ENCODE data around the gene RFFL.

The RFFL gene

DNA sequence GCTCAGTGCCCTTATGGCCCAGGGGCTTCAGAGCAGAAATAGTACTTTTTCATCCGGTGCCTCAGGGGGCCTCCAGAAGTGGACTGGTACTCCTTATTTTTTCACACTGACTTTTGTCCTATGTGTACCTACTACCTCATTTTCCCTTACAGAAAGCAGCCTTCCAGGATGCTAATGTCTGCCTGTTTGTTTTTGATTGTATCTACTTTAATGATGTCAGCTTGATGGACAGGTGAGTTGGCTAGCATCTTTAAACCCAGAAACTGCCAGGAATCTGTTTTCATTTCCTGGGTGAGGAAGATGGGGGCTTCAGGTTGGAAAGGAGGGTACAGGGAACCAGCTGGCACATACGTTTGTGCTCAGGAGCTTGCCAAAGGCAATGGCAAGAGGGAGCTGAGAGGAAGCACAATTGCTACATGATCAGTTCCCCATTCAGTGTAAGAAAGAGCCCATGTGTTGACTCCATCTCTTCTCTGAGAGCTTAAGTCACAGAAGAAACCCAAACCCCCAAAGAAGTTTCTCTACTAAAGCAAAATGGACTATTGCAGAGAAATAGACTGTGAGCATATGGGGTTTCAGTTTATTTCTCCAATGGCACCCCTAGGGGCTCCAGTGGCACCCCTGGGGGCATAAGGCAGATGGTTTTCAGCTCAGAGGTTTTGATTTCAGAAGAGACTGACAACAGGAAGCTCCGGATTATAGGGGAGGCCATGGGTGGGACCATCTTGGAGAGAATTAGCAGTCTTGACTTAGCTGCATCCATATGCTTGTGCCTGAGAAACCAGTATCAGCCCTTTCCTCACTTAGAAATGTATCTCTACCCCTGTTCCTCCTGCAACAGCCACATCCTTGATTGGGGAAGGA, 66.9 kb downstream of the RFFL start:
- H3K4me1 ChIP-seq (ENCODE audit: control insufficient read depth, insufficient read depth, low read length) = no peaks in the 10 kb centered on the region
- no peak overlapping the region for H3K4me3 ChIP-seq (ENCODE audit: low read depth, low read length)
- no peaks in the 10 kb centered on the region for H3K27me3 ChIP-seq (ENCODE audit: control insufficient read depth, insufficient read depth, low read length)
- H3K9ac ChIP-seq (ENCODE audit: low read depth, low read length) = no peak overlapping the region
- H3K9me3 ChIP-seq (ENCODE audit: control insufficient read depth, insufficient read depth, low read length) = no peaks in the 10 kb centered on the region
- peaks cover 80% of the 10 kb centered on the region for H3K36me3 ChIP-seq (ENCODE audit: control insufficient read depth, insufficient read depth, low read length)

DNA sequence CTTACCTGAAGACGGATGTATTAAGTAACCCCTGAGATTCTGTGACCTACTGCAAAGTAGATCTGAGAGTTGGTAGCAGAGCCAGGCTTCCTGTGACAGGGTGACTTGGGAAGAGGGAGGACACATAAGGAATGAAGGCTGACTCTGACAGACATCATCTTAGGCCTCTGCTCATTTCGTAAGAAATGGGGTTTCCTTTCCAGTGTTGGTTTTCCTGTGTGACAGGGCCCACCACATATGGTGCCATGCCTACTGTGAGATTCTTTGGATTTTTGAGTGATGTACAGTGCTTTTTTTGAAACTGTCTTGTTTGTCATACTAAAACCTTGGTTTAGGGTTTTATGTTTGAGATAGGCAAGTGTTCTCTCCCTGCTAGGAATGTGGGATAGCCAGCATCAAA, 70.5 kb downstream of the RFFL start:
- no peak overlapping the region for H3K9ac ChIP-seq (ENCODE audit: low read depth, low read length)
- H3K4me3 ChIP-seq (ENCODE audit: low read depth, low read length) = no peak overlapping the region
- H3K27me3 ChIP-seq (ENCODE audit: control insufficient read depth, insufficient read depth, low read length) = no peaks in the 10 kb centered on the region
- no peaks in the 10 kb centered on the region for H3K9me3 ChIP-seq (ENCODE audit: control insufficient read depth, insufficient read depth, low read length)
- no peaks in the 10 kb centered on the region for H3K4me1 ChIP-seq (ENCODE audit: control insufficient read depth, insufficient read depth, low read length)
- H3K36me3 ChIP-seq (ENCODE audit: control insufficient read depth, insufficient read depth, low read length) = peaks cover 72% of the 10 kb centered on the region

DNA sequence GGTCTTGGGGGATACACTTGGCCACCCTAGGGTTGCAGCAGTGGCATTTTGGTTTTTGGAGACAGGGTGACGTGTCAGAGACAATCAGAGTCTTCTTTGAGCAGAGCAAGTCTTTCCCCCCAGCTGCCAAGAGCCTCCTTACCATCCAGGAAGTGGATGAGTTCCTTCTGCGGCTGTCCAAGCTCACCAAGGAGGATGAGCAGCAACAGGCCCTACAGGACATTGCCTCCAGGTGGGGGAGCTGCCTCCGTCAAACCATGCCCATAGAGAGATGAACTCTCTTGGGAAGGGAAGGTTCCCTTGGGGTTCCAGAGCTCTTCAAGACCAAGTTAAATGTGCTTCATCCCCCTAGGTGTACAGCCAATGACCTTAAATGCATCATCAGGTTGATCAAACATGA, 71.9 kb downstream of the RFFL start:
- Histone ChIP-seq H3K9ac (ENCODE audit: low read depth, low read length) (no peak overlapping the region), H3K27me3 (ENCODE audit: control insufficient read depth, insufficient read depth, low read length) (no peaks in the 10 kb centered on the region), H3K4me3 (ENCODE audit: low read depth, low read length) (no peak overlapping the region), H3K9me3 (ENCODE audit: control insufficient read depth, insufficient read depth, low read length) (no peaks in the 10 kb centered on the region), H3K36me3 (ENCODE audit: control insufficient read depth, insufficient read depth, low read length) (peaks cover 62% of the 10 kb centered on the region), H3K4me1 (ENCODE audit: control insufficient read depth, insufficient read depth, low read length) (no peaks in the 10 kb centered on the region)

DNA sequence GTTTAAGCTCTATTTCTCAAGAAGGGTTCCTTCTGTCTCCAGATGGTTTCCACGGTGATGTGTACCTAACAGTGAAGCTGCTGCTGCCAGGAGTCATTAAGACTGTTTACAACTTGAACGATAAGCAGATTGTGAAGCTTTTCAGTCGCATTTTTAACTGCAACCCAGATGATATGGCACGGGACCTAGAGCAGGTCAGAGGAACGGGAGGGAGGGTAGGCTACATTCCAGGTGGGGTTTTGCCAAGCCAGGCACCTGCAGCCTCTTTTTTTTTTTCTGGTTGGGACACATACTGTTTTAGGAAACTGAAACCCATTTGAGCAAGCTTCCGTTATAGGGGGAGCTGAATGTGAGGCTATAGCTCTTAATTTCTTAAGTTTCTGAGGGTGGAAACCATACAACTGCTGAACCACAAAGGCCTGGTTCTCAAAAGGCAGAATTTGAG, 72.6 kb downstream of the RFFL start:
- Histone ChIP-seq H3K27me3 (ENCODE audit: control insufficient read depth, insufficient read depth, low read length) (no peaks in the 10 kb centered on the region), H3K4me1 (ENCODE audit: control insufficient read depth, insufficient read depth, low read length) (no peaks in the 10 kb centered on the region), H3K9me3 (ENCODE audit: control insufficient read depth, insufficient read depth, low read length) (no peaks in the 10 kb centered on the region), H3K9ac (ENCODE audit: low read depth, low read length) (no peak overlapping the region), H3K36me3 (ENCODE audit: control insufficient read depth, insufficient read depth, low read length) (peaks cover 59% of the 10 kb centered on the region), H3K4me3 (ENCODE audit: low read depth, low read length) (no peak overlapping the region)

DNA sequence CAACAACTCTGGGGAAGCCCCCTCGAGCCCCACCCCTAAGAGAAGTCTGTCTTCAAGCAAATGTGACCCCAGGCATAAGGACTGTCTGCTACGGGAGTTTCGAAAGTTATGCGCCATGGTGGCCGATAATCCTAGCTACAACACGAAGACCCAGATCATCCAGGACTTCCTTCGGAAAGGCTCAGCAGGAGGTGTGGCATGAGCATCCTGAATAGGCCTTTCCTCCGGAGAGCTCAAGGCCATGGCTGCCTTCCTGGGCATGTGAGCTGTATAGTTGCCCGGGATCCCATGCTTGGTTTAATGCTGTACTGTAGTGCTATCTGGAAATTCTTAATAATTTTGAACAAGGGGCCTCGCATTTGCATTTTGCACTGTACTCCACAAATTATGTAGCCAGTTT, 74.0 kb downstream of the RFFL start:
- Histone ChIP-seq H3K36me3 (ENCODE audit: control insufficient read depth, insufficient read depth, low read length) (peaks cover 50% of the 10 kb centered on the region), H3K4me1 (ENCODE audit: control insufficient read depth, insufficient read depth, low read length) (no peaks in the 10 kb centered on the region), H3K9ac (ENCODE audit: low read depth, low read length) (no peak overlapping the region), H3K4me3 (ENCODE audit: low read depth, low read length) (no peak overlapping the region), H3K9me3 (ENCODE audit: control insufficient read depth, insufficient read depth, low read length) (no peaks in the 10 kb centered on the region), H3K27me3 (ENCODE audit: control insufficient read depth, insufficient read depth, low read length) (no peaks in the 10 kb centered on the region)

DNA sequence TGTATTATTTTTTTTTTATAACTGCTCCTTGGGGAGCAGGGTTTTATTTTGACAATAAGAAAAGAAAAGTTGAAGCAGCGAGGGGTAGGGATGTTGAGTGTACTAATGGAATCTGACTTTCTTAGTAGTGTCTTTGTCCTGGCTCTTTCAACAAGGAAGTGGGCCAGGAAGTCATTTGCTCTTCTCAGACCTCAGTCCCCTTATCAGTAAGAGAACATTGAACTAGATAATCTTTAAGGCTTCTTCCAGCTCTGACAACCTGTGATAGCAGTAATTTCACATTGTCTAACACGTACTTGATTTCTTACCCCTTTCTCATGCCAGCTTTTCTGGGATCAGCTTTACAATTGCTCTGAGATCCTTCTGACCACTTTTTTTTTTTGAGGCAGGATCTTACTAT, 74.9 kb downstream of the RFFL start:
- no peaks in the 10 kb centered on the region for H3K4me1 ChIP-seq (ENCODE audit: control insufficient read depth, insufficient read depth, low read length)
- H3K27me3 ChIP-seq (ENCODE audit: control insufficient read depth, insufficient read depth, low read length) = no peaks in the 10 kb centered on the region
- no peak overlapping the region for H3K4me3 ChIP-seq (ENCODE audit: low read depth, low read length)
- peaks cover 42% of the 10 kb centered on the region for H3K36me3 ChIP-seq (ENCODE audit: control insufficient read depth, insufficient read depth, low read length)
- H3K9me3 ChIP-seq (ENCODE audit: control insufficient read depth, insufficient read depth, low read length) = no peaks in the 10 kb centered on the region
- no peak overlapping the region for H3K9ac ChIP-seq (ENCODE audit: low read depth, low read length)

DNA sequence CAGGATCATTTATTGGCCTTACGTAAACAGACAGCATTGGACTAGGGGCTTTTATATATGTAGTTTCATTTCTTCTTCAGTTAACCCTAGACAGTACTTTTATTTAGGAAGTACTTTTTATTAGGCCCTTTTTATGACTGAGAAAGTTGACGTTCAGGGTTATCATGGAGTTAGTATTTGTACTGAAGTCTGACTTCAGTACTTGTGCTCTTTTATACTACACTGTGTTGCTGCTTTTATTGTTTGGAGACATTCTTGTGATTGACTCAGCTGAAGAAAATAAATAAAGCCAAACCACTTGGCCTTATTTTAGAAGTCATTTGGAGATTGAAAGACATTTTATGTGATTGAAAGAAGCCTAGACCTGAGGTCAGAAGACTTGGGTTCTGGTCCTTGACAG, 76.3 kb downstream of the RFFL start:
- Histone ChIP-seq H3K4me1 (ENCODE audit: control insufficient read depth, insufficient read depth, low read length) (no peaks in the 10 kb centered on the region), H3K9me3 (ENCODE audit: control insufficient read depth, insufficient read depth, low read length) (no peaks in the 10 kb centered on the region), H3K36me3 (ENCODE audit: control insufficient read depth, insufficient read depth, low read length) (peaks cover 28% of the 10 kb centered on the region), H3K27me3 (ENCODE audit: control insufficient read depth, insufficient read depth, low read length) (no peaks in the 10 kb centered on the region), H3K9ac (ENCODE audit: low read depth, low read length) (no peak overlapping the region), H3K4me3 (ENCODE audit: low read depth, low read length) (no peak overlapping the region)

DNA sequence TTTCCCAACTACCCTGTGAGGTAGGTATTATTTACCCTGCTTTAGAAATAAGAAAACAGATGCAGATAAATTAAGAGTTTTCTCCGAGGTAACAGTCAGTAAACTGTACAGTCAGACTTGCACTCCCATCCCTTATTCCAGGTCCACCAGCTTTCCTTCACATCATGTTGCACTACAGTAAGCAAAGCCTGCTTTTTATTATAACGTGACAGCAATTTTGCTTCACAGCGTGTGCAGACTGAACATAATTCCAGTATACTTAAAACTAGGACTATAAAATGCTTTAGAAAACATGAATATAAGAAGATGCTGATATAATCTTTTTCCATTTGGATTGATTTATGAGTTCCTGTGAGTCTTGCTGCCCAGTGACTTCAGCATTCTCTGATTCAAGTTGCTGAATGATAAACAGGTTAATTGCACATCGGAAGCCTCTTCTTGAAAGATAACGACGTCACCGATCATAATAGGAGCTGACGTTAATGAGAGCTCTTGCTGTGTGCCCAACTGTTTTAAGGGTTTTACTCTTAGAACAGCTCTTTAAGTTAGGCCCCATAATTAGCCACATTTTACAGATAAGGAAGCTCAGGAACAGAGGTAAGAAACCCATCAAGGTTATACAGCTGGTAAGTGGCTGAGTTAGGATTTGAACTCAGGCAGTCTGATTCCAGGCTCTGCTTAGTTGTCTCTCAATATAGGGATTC, 81.8 kb downstream of the RFFL start:
- H3K36me3 ChIP-seq (ENCODE audit: control insufficient read depth, insufficient read depth, low read length) = peaks cover 7% of the 10 kb centered on the region
- H3K4me3 ChIP-seq (ENCODE audit: low read depth, low read length) = peak overlapping the region; percentile 83
- peak overlapping the region; percentile 95 for H3K9ac ChIP-seq (ENCODE audit: low read depth, low read length)
- H3K4me1 ChIP-seq (ENCODE audit: control insufficient read depth, insufficient read depth, low read length) = peaks cover 6% of the 10 kb centered on the region
- H3K27me3 ChIP-seq (ENCODE audit: control insufficient read depth, insufficient read depth, low read length) = no peaks in the 10 kb centered on the region
- no peaks in the 10 kb centered on the region for H3K9me3 ChIP-seq (ENCODE audit: control insufficient read depth, insufficient read depth, low read length)

DNA sequence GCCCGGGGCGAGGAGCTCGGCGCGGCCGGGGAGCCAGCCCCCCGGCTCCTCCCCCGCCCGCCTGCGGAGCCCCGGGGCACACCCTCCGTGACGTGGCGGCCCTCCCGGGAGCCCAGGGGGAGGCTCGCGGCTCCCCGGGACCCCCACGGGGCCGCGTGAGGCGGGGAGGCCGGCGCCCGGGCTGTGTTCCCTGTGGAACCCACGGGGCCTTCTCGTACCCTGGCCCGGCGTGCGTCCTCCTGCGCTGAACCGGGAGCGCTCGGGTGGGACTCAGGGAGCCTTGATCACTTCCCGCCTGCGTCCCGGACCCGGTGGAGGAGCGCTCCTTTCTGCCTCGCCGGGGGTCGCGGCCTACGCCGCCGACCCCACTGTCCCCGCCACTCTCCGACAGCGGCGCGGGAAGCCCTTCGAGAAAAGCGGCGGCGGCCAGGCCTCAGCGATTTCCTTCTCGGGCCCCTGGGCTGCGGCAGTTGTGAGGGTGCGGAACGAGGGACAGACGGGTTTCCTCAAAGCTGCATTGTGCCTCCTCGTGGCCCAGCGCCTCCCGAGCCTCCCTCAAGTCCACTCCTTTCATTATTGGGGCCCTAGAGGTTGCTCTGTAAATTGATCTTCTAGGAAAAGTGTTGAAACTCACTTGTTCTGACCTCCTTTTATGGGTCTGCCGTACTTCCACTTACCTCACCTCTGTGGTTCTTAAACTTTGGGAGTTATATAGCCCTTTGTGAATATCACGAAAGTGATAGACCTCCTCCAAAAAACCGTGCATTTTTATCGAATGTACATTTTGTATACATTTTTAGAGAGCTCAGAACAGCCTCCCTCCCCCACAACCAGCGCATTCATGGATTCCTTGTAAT, 82.6 kb downstream of the RFFL start:
- Histone ChIP-seq H3K4me3 (ENCODE audit: low read depth, low read length) (peak overlapping the region; percentile 83), H3K36me3 (ENCODE audit: control insufficient read depth, insufficient read depth, low read length) (peaks cover 4% of the 10 kb centered on the region), H3K27me3 (ENCODE audit: control insufficient read depth, insufficient read depth, low read length) (no peaks in the 10 kb centered on the region), H3K9me3 (ENCODE audit: control insufficient read depth, insufficient read depth, low read length) (no peaks in the 10 kb centered on the region), H3K9ac (ENCODE audit: low read depth, low read length) (peak overlapping the region; percentile 95), H3K4me1 (ENCODE audit: control insufficient read depth, insufficient read depth, low read length) (peaks cover 6% of the 10 kb centered on the region)

DNA sequence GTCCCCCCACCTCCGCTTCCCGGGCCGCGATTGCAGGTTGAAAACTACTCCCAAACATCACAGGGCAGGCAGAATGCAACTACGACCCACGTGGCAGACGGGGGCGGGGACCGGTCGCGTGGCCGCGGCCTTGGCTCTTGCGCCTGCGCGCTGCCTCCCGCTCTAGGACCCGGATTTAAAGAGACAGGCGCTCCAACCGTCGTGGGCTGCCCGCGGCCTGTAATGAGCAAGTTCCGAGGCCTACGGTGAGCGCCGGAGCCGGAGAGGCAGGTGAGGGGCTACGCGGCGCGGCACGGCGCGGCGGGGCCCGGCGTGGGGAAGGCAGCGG, 83.2 kb downstream of the RFFL start, which contains the start of gene LIG3:
Gene LIG3, plus strand, starts transcription at position 160 of the 328 bp plus-strand sequence. CDS start 2,494 bp downstream, outside the sequence.
- peaks cover 3% of the 10 kb centered on the region for H3K36me3 ChIP-seq (ENCODE audit: control insufficient read depth, insufficient read depth, low read length)
- peak within 1 kb of the TSS; percentile 95 for H3K9ac ChIP-seq (ENCODE audit: low read depth, low read length)
- H3K4me1 ChIP-seq (ENCODE audit: control insufficient read depth, insufficient read depth, low read length) = peaks cover 6% of the 10 kb centered on the region
- no peaks in the 10 kb centered on the region for H3K27me3 ChIP-seq (ENCODE audit: control insufficient read depth, insufficient read depth, low read length)
- H3K9me3 ChIP-seq (ENCODE audit: control insufficient read depth, insufficient read depth, low read length) = no peaks in the 10 kb centered on the region
- peak within 1 kb of the TSS; percentile 83 for H3K4me3 ChIP-seq (ENCODE audit: low read depth, low read length)

DNA sequence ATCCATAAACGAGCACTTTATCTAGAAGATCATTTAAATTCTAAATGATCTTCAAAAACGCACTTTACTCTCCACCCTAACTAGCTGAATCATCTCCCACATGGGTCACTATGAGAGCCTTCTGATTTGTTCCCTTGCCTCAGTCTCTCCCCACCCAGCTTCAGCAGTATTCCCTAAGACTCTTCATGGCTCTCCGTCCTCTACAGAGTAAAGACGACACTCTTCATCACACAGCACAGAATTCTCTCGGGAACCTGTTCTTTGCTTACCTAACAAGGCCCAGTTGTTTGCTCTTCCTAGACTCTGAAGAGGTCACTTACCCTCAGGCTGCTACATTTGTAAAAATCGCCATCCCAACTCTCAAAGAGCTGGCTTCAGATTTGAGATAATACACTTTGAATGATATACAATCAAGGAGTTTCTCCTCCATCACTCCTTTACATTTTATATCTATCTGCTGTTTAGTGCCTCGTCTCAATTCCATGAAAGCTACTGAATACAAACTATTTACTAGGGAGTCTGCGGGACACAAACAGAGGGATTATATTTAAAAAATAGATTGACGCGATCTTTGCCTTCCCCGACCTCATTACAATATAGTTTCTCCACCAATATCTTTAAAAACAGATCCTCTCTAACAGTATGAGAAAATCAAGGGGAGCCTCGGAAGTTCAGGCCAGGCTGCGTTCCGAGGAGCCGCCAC, 83.7 kb downstream of the RFFL start:
- Histone ChIP-seq H3K36me3 (ENCODE audit: control insufficient read depth, insufficient read depth, low read length) (no peaks in the 10 kb centered on the region), H3K9me3 (ENCODE audit: control insufficient read depth, insufficient read depth, low read length) (no peaks in the 10 kb centered on the region), H3K27me3 (ENCODE audit: control insufficient read depth, insufficient read depth, low read length) (no peaks in the 10 kb centered on the region), H3K4me1 (ENCODE audit: control insufficient read depth, insufficient read depth, low read length) (peaks cover 6% of the 10 kb centered on the region), H3K9ac (ENCODE audit: low read depth, low read length) (peak overlapping the region; percentile 67), H3K4me3 (ENCODE audit: low read depth, low read length) (peak overlapping the region; percentile 83)

All from iPS-15b (cell line).